DMS79 (cell line): Measurements from ENCODE around the gene NDC1.

ENCODE experiments used
- DNase-seq: peaks from one replicate; lab custom pipeline; 2025; lab: John Stamatoyannopoulos, UW

The NDC1 gene

GRCh38 chr1:53731043-53731600, 107.0 kb downstream of the NDC1 start:
- no peak for DNase-seq

- no peak for DNase-seq
Measured at GRCh38 chr1:53730224-53730865, 107.8 kb downstream of the NDC1 start.

DNA sequence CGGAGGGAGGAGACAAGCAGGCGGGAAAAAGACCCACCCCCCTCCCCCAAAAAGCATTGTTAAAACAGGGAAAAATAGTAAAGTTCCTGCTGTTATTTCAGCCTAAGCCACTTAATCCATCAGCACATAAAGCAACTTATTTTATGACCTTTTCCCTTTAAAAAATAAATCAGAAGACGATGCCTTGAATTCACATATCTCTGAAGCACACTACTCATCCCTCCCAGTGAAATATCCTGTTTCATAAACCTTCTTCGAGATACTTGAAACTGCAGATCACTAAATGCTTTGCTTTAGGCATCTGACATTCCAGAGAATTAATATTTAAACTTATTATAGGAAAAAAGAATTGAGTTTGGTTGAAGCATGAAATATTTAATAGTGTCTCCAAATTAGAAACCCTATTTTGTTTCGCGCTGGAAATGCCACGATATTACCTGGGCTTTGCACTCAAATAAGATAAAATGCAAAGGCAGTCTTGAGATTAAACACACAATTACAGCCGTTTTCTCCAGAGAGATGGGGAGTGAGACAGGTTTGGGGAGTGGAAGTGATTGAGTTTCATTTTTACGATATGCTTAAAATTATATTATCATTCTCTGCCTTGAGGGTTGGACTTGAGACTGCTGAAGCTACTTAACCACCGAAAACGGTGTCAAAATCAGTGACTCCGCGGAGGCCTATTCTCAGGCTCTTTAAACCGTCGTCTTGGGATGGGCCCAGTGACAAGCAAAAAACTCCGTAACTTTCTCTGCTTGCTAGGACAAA, 108.5 kb downstream of the NDC1 start:
- DNase-seq: no peak

GRCh38 chr1:53728702-53729455, 109.2 kb downstream of the NDC1 start:
- DNase-seq: no peak

- DNase-seq: no peak
Measured at GRCh38 chr1:53728196-53728595, 109.9 kb downstream of the NDC1 start.

- DNase-seq: no peak
Measured at GRCh38 chr1:53727461-53728092, 110.5 kb downstream of the NDC1 start.

- no peak for DNase-seq
Measured at GRCh38 chr1:53726009-53726600, 112.0 kb downstream of the NDC1 start.

DNA sequence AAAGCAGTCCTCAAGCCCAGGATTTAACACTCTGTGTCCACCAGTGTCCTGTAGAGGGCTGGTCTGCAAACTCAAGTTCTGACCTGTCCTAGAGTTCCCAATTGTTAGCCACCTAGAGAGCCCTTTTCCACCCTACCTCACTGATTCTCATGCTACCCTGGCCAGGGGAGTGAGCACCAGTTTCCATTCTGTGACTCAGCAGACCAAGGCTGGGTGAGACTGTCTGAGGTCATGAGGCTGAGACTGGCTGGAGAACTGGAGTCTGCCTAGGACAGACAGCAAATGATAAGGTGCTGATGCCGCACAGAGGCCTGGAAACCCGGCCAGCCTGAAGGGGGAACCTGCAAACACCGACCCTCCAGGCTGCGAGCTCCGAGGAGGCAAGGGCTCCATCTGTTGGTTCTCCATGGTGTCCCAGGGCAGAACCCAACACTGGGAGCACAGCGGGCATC, 112.8 kb downstream of the NDC1 start:
- no peak for DNase-seq

DNA sequence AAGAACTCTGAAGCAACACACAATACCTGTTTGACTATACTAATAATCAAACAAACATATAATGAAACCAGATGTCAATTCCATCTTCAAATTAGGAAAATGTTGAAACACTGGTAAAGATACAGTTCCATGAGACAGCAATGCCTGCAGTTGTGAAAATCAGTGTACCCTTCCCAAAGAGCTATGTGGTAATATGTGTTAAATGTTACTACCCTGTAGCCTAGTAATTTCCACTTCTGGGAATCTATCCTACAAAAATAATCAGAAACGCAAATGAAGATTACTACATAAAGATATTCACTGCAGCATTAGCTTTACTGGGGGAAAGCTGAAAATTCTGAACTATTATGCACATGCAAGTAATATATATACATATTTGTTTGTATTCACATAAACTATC, 116.1 kb downstream of the NDC1 start:
- DNase-seq: no peak

DNA sequence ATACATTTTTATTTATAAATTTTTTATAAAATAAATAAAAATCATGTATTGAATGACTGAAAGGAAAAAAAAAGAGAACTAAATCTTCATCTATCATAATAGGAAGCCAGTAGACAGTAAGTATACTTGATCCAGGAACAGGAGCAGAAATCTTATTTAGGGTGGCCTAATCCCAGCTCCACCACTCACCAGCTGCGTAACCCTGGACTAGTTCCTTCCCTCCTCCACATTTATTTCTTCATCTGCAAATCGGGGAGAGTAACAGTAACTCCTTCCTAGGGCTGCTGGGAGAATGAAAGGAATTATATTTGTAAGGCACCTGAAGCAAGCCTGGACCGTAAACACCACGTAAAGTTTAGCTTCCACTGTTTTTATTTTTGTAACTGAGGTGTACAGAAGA, 117.0 kb downstream of the NDC1 start:
- no peak for DNase-seq

GRCh38 chr1:53719469-53719868, 118.6 kb downstream of the NDC1 start:
- no peak for DNase-seq

DNA sequence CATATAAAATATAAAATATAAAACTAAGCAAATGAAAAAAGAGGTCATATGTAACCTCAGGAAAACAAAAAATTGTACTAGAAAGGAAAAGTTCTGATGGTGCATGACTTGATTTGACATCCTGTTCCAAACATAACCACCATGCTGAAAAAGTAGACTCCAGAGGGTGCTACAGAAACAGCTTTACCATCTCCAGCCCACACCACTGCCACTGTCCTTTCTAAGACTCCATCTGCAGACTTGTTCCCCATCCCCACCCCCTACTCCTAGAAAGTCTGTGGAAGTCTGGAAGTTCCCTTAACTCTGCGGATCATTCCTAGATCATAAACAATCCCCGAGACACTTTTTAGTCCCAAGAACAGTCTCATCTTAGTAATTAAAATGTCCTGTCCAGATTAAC, 119.7 kb downstream of the NDC1 start:
- no peak for DNase-seq

DNA sequence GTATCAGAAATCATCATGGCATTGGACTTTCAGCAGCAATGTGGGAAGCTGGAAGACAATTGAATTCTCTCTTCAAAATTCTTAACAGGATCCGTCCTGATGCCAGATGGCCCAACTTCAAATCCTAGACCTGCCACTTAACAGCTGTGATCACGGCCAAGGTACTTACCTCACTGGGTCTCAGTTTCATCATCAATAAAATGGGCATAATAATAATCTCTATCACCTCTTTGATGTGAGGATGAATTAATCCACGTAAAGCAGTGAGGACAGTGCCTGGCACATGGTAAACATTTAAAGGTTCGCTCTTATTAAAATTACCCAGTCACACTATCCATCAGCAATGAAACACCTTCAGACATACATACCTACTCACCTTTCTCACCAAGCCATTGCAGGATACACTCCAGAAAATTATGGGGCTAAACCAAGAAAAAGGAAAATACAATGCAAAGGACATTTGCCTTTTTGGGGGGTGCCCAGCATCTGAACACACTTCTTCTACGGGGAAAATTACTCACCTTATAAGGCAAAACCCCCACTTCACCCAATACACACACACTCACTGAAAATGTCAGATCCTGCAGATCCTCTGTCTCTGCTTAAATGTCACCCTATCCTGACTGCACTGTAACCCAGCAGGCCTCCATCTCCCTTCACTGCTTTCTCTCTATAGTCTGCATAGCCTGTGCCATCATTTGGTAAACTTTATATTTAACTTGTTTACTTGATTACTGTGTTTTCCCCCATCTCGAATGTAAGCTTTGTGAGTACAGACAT, 120.9 kb downstream of the NDC1 start:
- DNase-seq: no peak

DNA sequence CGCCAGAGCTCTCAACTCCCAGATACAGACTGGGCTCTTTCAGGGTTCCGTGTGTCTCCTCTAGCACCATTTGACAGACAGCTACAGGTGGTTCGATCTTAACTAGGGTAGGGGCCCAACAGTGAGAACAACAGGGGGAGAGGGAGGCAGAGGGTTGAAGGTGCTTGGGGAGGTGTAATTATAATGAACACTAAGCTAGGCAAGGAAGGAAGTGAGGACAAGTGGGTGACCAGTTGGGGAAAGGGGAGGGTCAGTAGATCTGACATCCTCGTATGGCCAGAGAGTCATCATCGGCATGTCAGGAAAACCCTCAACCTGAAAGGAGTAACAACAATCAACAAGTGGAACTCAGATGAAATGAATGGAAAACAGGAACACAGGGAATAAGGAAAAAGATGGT, 121.9 kb downstream of the NDC1 start:
- no peak for DNase-seq

DNA sequence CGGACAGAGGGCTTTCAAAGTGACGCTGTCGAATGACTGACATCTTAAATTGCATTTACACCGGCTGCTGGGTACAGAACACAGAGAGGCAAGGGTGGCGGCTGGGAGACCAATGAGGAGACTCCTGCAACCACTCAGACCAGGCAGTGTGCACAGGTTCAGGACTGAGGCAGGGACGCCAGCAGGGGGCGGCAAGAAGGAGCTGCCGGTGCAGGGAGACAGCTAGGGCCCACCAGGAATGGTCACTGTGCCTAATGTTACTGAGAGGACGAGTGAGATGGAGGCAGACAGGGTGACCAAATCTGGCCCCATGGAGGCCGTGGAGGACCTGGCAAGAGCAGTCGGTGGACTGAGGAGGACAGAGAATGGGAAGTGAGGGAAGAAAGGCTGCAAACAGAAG, 122.6 kb downstream of the NDC1 start:
- DNase-seq: no peak
